GM12864 (cell line): ENCODE measurements around the gene SNAI3.

Experiments used
- DNase-seq: peaks from one replicate; pipeline ENCODE4 v3.0.0-alpha.2; 2011; ENCODE audit warnings: low read depth
- H3K4me3 ChIP-seq: 2 replicates; pipeline ENCODE4 v1.5.1; 2011; ENCODE audit warnings: mild to moderate bottlenecking, low read depth, low read length, control low read depth
- CTCF ChIP-seq: IDR thresholded peaks from 2 replicates; pipeline ENCODE4 v1.5.1; 2011; ENCODE audit warnings: low read depth, mild to moderate bottlenecking, moderate library complexity, low read length, control low read depth, inconsistent platforms; ENCODE audit errors: missing control alignments

The SNAI3 gene

GRCh38 chr16:88710556-88710955 is 24.2 kb upstream of the SNAI3 start:
- no peak for TF ChIP-seq CTCF
- no peak overlapping the region for H3K4me3 ChIP-seq

GRCh38 chr16:88706965-88707826 is 20.9 kb upstream of the SNAI3 start:
- peak overlapping the region; percentile 62 for H3K4me3 ChIP-seq
- DNase-seq = no peak
- no peak for TF ChIP-seq CTCF

More at GRCh38 chr16:88710556-88710955, 24.2 kb upstream of the SNAI3 start:
- DNase-seq = no peak

GRCh38 chr16:88706229-88706964 is 20.1 kb upstream of the SNAI3 start, which contains the start of the genes CTU2 and RNF166:
CTU2 (plus strand) TSS chr16:88706503; CDS start chr16:88706531, 28 bp downstream.
RNF166 (minus strand) TSS chr16:88706408; CDS start chr16:88706325, 83 bp downstream.
- TF ChIP-seq CTCF = no peak
- peak within 1 kb of the TSS; percentile 62 for H3K4me3 ChIP-seq
- no peak for DNase-seq

GRCh38 chr16:88705801-88706228 is 19.5 kb upstream of the SNAI3 start:
- H3K4me3 ChIP-seq = peak overlapping the region; percentile 62
- no peak for DNase-seq
- TF ChIP-seq CTCF = no peak

- TF ChIP-seq CTCF = no peak
- no peak for DNase-seq
- H3K4me3 ChIP-seq = peak overlapping the region; percentile 62
Measured at GRCh38 chr16:88705076-88705684, 18.9 kb upstream of the SNAI3 start.

GRCh38 chr16:88703486-88704309 is 17.4 kb upstream of the SNAI3 start:
- no peak for DNase-seq

More at GRCh38 chr16:88703486-88704309, 17.4 kb upstream of the SNAI3 start:
- TF ChIP-seq CTCF = no peak
- H3K4me3 ChIP-seq = peak overlapping the region; percentile 23
